Measurements from ENCODE around the gene DPF3.

DNA sequence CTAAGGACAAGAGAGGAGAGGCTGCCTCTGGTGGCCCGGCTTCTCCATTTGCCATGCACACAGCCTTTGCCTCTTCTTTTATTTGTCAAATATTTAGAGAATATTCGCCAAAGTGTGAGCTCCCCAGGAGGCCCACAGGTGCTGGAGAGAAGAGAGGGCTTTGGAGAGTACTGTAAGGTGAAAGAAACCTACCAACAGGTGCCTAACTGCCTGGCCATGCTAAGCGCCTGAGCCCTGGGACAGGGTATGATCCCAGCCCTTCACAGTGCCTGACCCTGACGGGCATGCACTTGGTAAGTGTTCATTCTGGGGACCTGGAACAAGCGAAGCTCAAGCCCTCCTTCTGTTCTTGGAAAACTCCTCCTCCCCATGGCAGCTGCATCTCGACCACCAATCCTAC lies 106.1 kb downstream of the DPF3 start:
- TF ChIP-seq, protein P1, sequence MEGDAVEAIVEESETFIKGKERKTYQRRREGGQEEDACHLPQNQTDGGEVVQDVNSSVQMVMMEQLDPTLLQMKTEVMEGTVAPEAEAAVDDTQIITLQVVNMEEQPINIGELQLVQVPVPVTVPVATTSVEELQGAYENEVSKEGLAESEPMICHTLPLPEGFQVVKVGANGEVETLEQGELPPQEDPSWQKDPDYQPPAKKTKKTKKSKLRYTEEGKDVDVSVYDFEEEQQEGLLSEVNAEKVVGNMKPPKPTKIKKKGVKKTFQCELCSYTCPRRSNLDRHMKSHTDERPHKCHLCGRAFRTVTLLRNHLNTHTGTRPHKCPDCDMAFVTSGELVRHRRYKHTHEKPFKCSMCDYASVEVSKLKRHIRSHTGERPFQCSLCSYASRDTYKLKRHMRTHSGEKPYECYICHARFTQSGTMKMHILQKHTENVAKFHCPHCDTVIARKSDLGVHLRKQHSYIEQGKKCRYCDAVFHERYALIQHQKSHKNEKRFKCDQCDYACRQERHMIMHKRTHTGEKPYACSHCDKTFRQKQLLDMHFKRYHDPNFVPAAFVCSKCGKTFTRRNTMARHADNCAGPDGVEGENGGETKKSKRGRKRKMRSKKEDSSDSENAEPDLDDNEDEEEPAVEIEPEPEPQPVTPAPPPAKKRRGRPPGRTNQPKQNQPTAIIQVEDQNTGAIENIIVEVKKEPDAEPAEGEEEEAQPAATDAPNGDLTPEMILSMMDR (IDR thresholded peaks at IDR 0.05; ENCODE audit: low read length) = no peak
- TF ChIP-seq EZH2 (optimal IDR thresholded peaks at IDR 0.05; ENCODE audit: low read depth, low read length) = no peak
